Body of pancreas (tissue), 4 donors: ENCODE results near the gene SLC24A3.

Source experiments
- CTCF ChIP-seq, 7 experiments: fragments of 450-650 bp in 4 of 7; fragments of 200-600 bp in 3 of 7; sonication (generic) in 3 of 7; IDR thresholded peaks; one replicate each; pipeline ENCODE4 v1.5.1; 2016 to 2019; ENCODE audit warnings: antibody characterized with exemption in 7 of 7
- POLR2A ChIP-seq, 3 donors: fragments of 450-650 bp; IDR thresholded peaks; one replicate each; pipeline ENCODE4 v1.6.1; 2016; ENCODE audit warnings: antibody characterized with exemption in 3 of 3, mild to moderate bottlenecking in 2 of 3

DNA sequence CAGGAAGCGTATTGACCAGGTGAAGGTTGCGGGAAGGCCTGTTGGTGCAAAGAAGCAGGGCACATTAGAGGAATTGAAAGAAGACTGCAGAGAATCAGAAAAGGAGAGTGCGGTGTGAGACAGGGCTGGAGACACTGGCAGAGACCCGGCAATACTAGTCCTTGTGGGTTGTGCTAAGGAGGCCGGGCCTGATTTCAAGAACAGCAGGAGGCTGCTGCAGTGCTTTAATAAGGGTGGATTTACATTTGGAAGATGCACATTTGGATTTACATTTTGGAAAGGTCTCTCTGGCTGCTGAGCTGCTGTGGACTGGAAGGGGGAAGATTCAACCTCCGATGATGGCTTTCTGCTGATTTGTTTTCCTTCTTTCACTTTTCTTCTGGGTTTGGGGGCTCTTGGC is 167.8 kb downstream of the SLC24A3 start:
- TF ChIP-seq CTCF (IDR thresholded peaks at IDR 0.05) (no peak), POLR2A (IDR thresholded peaks at IDR 0.05) (no peak)
